H1 (cell line): ENCODE results near the gene CCT4. TPM values are rescaled to one million over a fixed set of nuclear protein-coding genes. Genes with fewer than 3 reads are reported as not detected.
A peak's percentile ranks its signal among the peaks of the same experiment; 100 is the strongest.

ENCODE experiments used
- CTCF ChIA-PET: fragments of 300-600 bp; sonication (Branson Sonifier 250); formaldehyde crosslinking; loops from one replicate; lab custom pipeline; 2021; ENCODE audit not compliant: partially characterized antibody; lab: Charles Lee
- POLR2A ChIA-PET: fragments of 300-600 bp; sonication (Branson Sonifier 250); formaldehyde crosslinking; loops from one replicate; lab custom pipeline; 2021; ENCODE audit warnings: inconsistent platforms; ENCODE audit not compliant: partially characterized antibody; lab: Charles Lee
- DNase-seq, 2 experiments: peaks; one replicate each; pipeline versions ENCODE4 v3.0.0 to v3.0.0-alpha.2; 2010 to 2022; ENCODE audit warnings: low spot score in 2 of 2, low read depth in 1 of 2, mixed read lengths in 1 of 2
- FAIRE-seq: peaks from 2 replicates; lab custom pipeline; 2011; peaks lifted over from hg19 to GRCh38; lab: Jason Lieb, UNC
- H2AFZ ChIP-seq: 2 replicates; pipeline ENCODE4 v1.8.1; 2012; ENCODE audit warnings: low read length, inconsistent platforms
- H2AK5ac ChIP-seq: 2 replicates; pipeline ENCODE4 v1.6.1; 2013; ENCODE audit warnings: low read depth, low read length
- H2BK120ac ChIP-seq: replicated peaks from 2 replicates; pipeline ENCODE3; 2013; ENCODE audit warnings: low read depth, low read length, inconsistent platforms
- H2BK12ac ChIP-seq: 2 replicates; pipeline ENCODE4 v1.6.1; 2013; ENCODE audit warnings: low read depth, low read length
- H2BK15ac ChIP-seq: 2 replicates; pipeline ENCODE4 v1.6.1; 2013; ENCODE audit warnings: low read length
- H2BK20ac ChIP-seq: 2 replicates; pipeline ENCODE4 v1.6.1; 2013; ENCODE audit warnings: low read length
- H2BK5ac ChIP-seq: 2 replicates; pipeline ENCODE4 v1.6.1; 2013; ENCODE audit warnings: low read depth, low read length
- H3K14ac ChIP-seq: 2 replicates; pipeline ENCODE4 v1.6.1; 2013; ENCODE audit warnings: inconsistent platforms; ENCODE audit not compliant: insufficient read length
- H3K18ac ChIP-seq: 2 replicates; pipeline ENCODE4 v1.6.1; 2013; ENCODE audit warnings: low read length; ENCODE audit errors: extremely low read depth
- H3K23ac ChIP-seq: 2 replicates; pipeline ENCODE4 v1.6.1; 2013; ENCODE audit warnings: inconsistent platforms; ENCODE audit not compliant: insufficient read length
- H3K23me2 ChIP-seq: 2 replicates; pipeline ENCODE4 v1.6.1; 2013; ENCODE audit warnings: low read depth, low read length
- H3K27ac ChIP-seq: 2 replicates; pipeline ENCODE4 v1.6.1; 2011; ENCODE audit warnings: low read depth, low read length, inconsistent platforms
- H3K27me3 ChIP-seq, 4 experiments: replicated peaks in 1 of 4; 1 replicate in 1 of 4; 2 replicates in 3 of 4; pipeline versions ENCODE4 v1.6.1 to v1.8.1; 2011 to 2013; ENCODE audit warnings: low read length in 3 of 4, mild to moderate bottlenecking in 3 of 4, inconsistent platforms in 2 of 4, mixed read lengths in 2 of 4, moderate library complexity in 1 of 4; ENCODE audit not compliant: control insufficient read depth in 3 of 4, insufficient read depth in 3 of 4; ENCODE audit errors: extremely low read depth in 1 of 4
- H3K36me3 ChIP-seq, 4 experiments: 2 replicates each; pipeline versions ENCODE4 v1.6.1 to v1.8.1; 2011 to 2013; ENCODE audit warnings: mild to moderate bottlenecking in 4 of 4, low read length in 3 of 4, moderate library complexity in 2 of 4, control low read depth in 1 of 4, inconsistent platforms in 1 of 4; ENCODE audit not compliant: insufficient read depth in 4 of 4, control insufficient read depth in 2 of 4
- H3K4ac ChIP-seq: replicated peaks from 2 replicates; pipeline ENCODE3; 2013; ENCODE audit warnings: low read length, low read depth, mixed read lengths, inconsistent platforms; ENCODE audit not compliant: insufficient read length
- H3K4me1 ChIP-seq, 4 experiments: replicated peaks in 1 of 4; 1 replicate in 1 of 4; 2 replicates in 3 of 4; pipeline versions ENCODE4 v1.6.1 to v1.8.1; 2011 to 2013; ENCODE audit warnings: low read length in 3 of 4, inconsistent platforms in 2 of 4, mixed read lengths in 1 of 4; ENCODE audit not compliant: insufficient read depth in 4 of 4, control insufficient read depth in 3 of 4
- H3K4me2 ChIP-seq, 2 experiments: 2 replicates each; pipeline versions ENCODE4 v1.6.1 to v1.8.1; 2011 to 2013; ENCODE audit warnings: low read depth in 2 of 2, low read length in 2 of 2, control low read depth in 1 of 2, inconsistent platforms in 1 of 2, mild to moderate bottlenecking in 1 of 2; ENCODE audit not compliant: insufficient read depth in 1 of 2
- H3K4me3 ChIP-seq, 4 experiments: fragments of 200-600, 300-600 bp in 1 of 4; sonication (generic), shearing (Covaris generic), sonication (Bioruptor Twin) in 1 of 4; 2 replicates each; pipeline versions ENCODE4 v1.5.1 to v1.8.1; 2011 to 2016; ENCODE audit warnings: low read length in 4 of 4, low read depth in 3 of 4, control low read depth in 2 of 4, inconsistent platforms in 2 of 4, mild to moderate bottlenecking in 2 of 4, mixed read lengths in 1 of 4, moderate library complexity in 1 of 4; ENCODE audit not compliant: insufficient read depth in 2 of 4; ENCODE audit errors: extremely low read depth in 1 of 4
- H3K56ac ChIP-seq: replicated peaks from 2 replicates; pipeline ENCODE3; 2013; ENCODE audit warnings: low read depth, mild to moderate bottlenecking, mixed read lengths, low read length, inconsistent platforms; ENCODE audit not compliant: insufficient read length
- H3K79me1 ChIP-seq: 2 replicates; pipeline ENCODE4 v1.6.1; 2013; ENCODE audit warnings: low read depth, low read length, control low read depth
- H3K79me2 ChIP-seq, 2 experiments: 2 replicates each; pipeline versions ENCODE4 v1.6.1 to v1.8.1; 2012 to 2013; ENCODE audit warnings: low read length in 2 of 2, mild to moderate bottlenecking in 2 of 2, inconsistent platforms in 1 of 2; ENCODE audit not compliant: insufficient read depth in 2 of 2, control insufficient read depth in 1 of 2
- H3K9ac ChIP-seq, 4 experiments: replicated peaks in 1 of 4; 1 replicate in 1 of 4; 2 replicates in 3 of 4; pipeline versions ENCODE4 v1.6.1 to v1.8.1; 2011 to 2013; ENCODE audit warnings: low read depth in 3 of 4, low read length in 3 of 4, control low read depth in 2 of 4, mild to moderate bottlenecking in 2 of 4, moderate library complexity in 2 of 4, inconsistent platforms in 1 of 4; ENCODE audit errors: extremely low read depth in 1 of 4
- H3K9me3 ChIP-seq, 2 experiments: 2 replicates each; pipeline versions ENCODE4 v1.6.1 to v1.8.1; 2012 to 2013; ENCODE audit warnings: mild to moderate bottlenecking in 2 of 2, moderate library complexity in 2 of 2, control low read depth in 1 of 2, inconsistent platforms in 1 of 2, low read depth in 1 of 2, low read length in 1 of 2, mixed read lengths in 1 of 2; ENCODE audit not compliant: insufficient read depth in 2 of 2
- H4K20me1 ChIP-seq, 2 experiments: replicated peaks in 1 of 2; 2 replicates each; pipeline versions ENCODE3 to v1.8.1; 2011 to 2013; ENCODE audit warnings: inconsistent platforms in 2 of 2, low read length in 2 of 2, mild to moderate bottlenecking in 1 of 2; ENCODE audit not compliant: insufficient read depth in 2 of 2, control insufficient read depth in 1 of 2
- H4K5ac ChIP-seq: 2 replicates; pipeline ENCODE4 v1.6.1; 2013; ENCODE audit warnings: low read length, low read depth, mixed read lengths, inconsistent platforms; ENCODE audit not compliant: insufficient read length
- H4K8ac ChIP-seq: 2 replicates; pipeline ENCODE4 v1.8.0; 2013; ENCODE audit warnings: mild to moderate bottlenecking, moderate library complexity, low read length, inconsistent platforms; ENCODE audit not compliant: insufficient read depth; ENCODE audit errors: extremely low read depth
- H4K91ac ChIP-seq: replicated peaks from 2 replicates; pipeline ENCODE3; 2013; ENCODE audit warnings: low read length, mixed read lengths, inconsistent platforms; ENCODE audit not compliant: insufficient read length
- BRCA1 ChIP-seq: IDR thresholded peaks from 2 replicates; pipeline ENCODE4 v1.6.1; 2012; ENCODE audit warnings: low read depth, low read length, improper control_type of control experiment
- GABPA ChIP-seq: IDR thresholded peaks from 2 replicates; pipeline ENCODE4 v1.6.1; 2011; ENCODE audit warnings: mild to moderate bottlenecking, low read length, moderate library complexity, borderline replicate concordance; ENCODE audit not compliant: insufficient read depth
- RAD21 ChIP-seq, 2 experiments: IDR thresholded peaks in 1 of 2; conservative IDR thresholded peaks in 1 of 2; 2 replicates each; pipeline ENCODE4 v1.6.1; 2011; ENCODE audit warnings: low read depth in 2 of 2, low read length in 2 of 2, improper control_type of control experiment in 1 of 2, inconsistent platforms in 1 of 2, mild to moderate bottlenecking in 1 of 2, moderate library complexity in 1 of 2
- WGBS, 2 experiments: shearing (Covaris generic) in 1 of 2; methylation state at CpG; one replicate each; pipeline versions ENCODE4 v1.1.6 to v1.1.7; 2013 to 2015; ENCODE audit warnings: low lambda C conversion rate in 2 of 2, mixed read lengths in 2 of 2, inconsistent platforms in 1 of 2, low coverage in 1 of 2, missing lambda C conversion rate in 1 of 2; ENCODE audit not compliant: insufficient replicate concordance in 2 of 2, insufficient coverage in 1 of 2, insufficient read length in 1 of 2; ENCODE audit errors: extremely low coverage in 1 of 2, missing lambda C conversion rate in 1 of 2; 5-methylcytosine and 5-hydroxymethylcytosine counted together
- polyA plus RNA-seq, 7 experiments: library from polyadenylated mRNA; depleted of rRNA in 3 of 7; stranded (reverse) in 5 of 7; unstranded in 2 of 7; fragments of >200 nt in 5 of 7; fragments of 200-250 nt in 2 of 7; gene quantifications; 1 replicate in 5 of 7; 2 replicates in 1 of 7; 4 replicates in 1 of 7; pipeline versions ENCODE4 v1.2.1 to v1.2.3, GENCODE V29; 2011 to 2013; ENCODE audit warnings: missing spikeins in 2 of 7, mixed read lengths in 2 of 7
- total RNA-seq: library from RNA; stranded (reverse); fragmentation: NEBNext Ultra II Directional; extraction: Animal tissue kit (Norgen Biotek cat#: 25700); gene quantifications from 2 replicates; pipeline ENCODE4 v1.2.1, GENCODE V29; 2021
- TF ChIP-seq, protein P1 (sequence below), 3 experiments: IDR thresholded peaks; 1 replicate in 2 of 3; 2 replicates in 1 of 3; pipeline versions ENCODE4 v1.5.1 to v1.6.1; 2011; ENCODE audit warnings: low read length in 3 of 3, mild to moderate bottlenecking in 3 of 3, inconsistent platforms in 2 of 3, low read depth in 1 of 3, moderate library complexity in 1 of 3; ENCODE audit not compliant: insufficient read depth in 1 of 3; ENCODE audit errors: control extremely low read depth in 1 of 3

The CCT4 gene
- total and polyA plus RNA-seq, 2 of the 8 experiments (the other 6 are each of a cell fraction or from before 2014, with no cell fraction given), result 129 to 359 TPM

DNA sequence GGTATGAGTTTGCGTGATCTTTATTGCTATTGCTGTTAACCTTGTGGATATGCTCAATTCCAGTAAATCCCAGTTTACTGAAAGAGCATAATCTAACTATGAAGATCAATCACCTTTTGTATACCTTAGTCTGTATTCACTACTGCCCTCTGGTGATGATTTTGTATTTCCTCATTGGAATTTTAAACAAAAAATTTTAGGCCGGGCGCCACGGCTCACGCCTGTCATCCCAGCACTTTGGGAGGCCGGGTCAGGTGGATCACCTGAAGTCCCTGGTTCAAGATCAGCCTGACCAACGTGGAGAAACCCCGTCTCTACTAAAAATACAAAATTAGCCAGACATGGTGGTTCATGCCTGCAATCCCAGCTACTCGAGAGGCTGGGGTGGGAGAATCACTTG lies 22.1 kb upstream of the CCT4 start:
- H3K4me1 ChIP-seq, result no peaks in the 10 kb centered on the region
- H3K56ac ChIP-seq, result no peak overlapping the region
- H3K9me3 ChIP-seq, result no peaks in the 10 kb centered on the region
- H2BK20ac ChIP-seq, result no peak overlapping the region
- no peaks in the 10 kb centered on the region for H3K79me2 ChIP-seq
- no peaks in the 10 kb centered on the region for H3K27me3 ChIP-seq
- H2BK120ac ChIP-seq, result no peak overlapping the region
- no peak overlapping the region for H2AFZ ChIP-seq
- H3K23me2 ChIP-seq, result 0 out of 2 replicates have a peak, but pooled peaks cover 1% of the 10 kb centered on the region
- H3K4me3 ChIP-seq, result no peak overlapping the region
- H3K23ac ChIP-seq, result no peak overlapping the region
- DNase-seq (no peak), FAIRE-seq (no peak)
- CTCF ChIA-PET, result interaction anchor here (0.6 to 4.7 kb wide), 9 partner anchors 9 to 745 kb away, joined by 3 to 17 read pairs (median 4); no protein-coding TSS in a partner anchor
- H2AK5ac ChIP-seq, result no peak overlapping the region
- no peak overlapping the region for H3K14ac ChIP-seq
- TF ChIP-seq, protein P1, sequence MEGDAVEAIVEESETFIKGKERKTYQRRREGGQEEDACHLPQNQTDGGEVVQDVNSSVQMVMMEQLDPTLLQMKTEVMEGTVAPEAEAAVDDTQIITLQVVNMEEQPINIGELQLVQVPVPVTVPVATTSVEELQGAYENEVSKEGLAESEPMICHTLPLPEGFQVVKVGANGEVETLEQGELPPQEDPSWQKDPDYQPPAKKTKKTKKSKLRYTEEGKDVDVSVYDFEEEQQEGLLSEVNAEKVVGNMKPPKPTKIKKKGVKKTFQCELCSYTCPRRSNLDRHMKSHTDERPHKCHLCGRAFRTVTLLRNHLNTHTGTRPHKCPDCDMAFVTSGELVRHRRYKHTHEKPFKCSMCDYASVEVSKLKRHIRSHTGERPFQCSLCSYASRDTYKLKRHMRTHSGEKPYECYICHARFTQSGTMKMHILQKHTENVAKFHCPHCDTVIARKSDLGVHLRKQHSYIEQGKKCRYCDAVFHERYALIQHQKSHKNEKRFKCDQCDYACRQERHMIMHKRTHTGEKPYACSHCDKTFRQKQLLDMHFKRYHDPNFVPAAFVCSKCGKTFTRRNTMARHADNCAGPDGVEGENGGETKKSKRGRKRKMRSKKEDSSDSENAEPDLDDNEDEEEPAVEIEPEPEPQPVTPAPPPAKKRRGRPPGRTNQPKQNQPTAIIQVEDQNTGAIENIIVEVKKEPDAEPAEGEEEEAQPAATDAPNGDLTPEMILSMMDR (IDR thresholded peaks at IDR 0.05; ENCODE audit: control extremely low read depth in 1 of 3, insufficient read depth in 1 of 3, low read depth in 1 of 3, low read length in 3 of 3), result peak in 1 of 3 experiments; percentile 23; a peak in 1 of 4 replicates
- TF ChIP-seq GABPA (no peak), BRCA1 (no peak), RAD21 (IDR thresholded peaks at IDR 0.05 in 1 of 2, conservative IDR thresholded peaks at IDR 0.05 in 1 of 2; ENCODE audit: low read depth in 2 of 2, low read length in 2 of 2) (peak in 1 of 2 experiments; percentile 8; a peak in 1 of 4 replicates)
- H3K9ac ChIP-seq, result no peak overlapping the region
- no peaks in the 10 kb centered on the region for H3K36me3 ChIP-seq
- H3K4ac ChIP-seq, result no peak overlapping the region
- WGBS, 2 experiments, result 89% methylated on average over 9 of the region's 9 CpGs; no CpG with 5 or more reads in 1 of the 2 experiments
- POLR2A ChIA-PET, result interaction anchor here (1.5 kb wide), 1 partner anchor 13 kb away, joined by 4 read pairs; no protein-coding TSS in a partner anchor
- H3K4me2 ChIP-seq, result no peak overlapping the region
- no peaks in the 10 kb centered on the region for H3K79me1 ChIP-seq
- no peak overlapping the region for H4K91ac ChIP-seq
- no peak overlapping the region for H2BK5ac ChIP-seq
- H4K8ac ChIP-seq, result no peak overlapping the region
- H2BK15ac ChIP-seq, result no peak overlapping the region
- no peak overlapping the region for H2BK12ac ChIP-seq
- no peaks in the 10 kb centered on the region for H4K20me1 ChIP-seq
- H3K27ac ChIP-seq, result no peak overlapping the region
- H3K18ac ChIP-seq, result no peak overlapping the region
- no peak overlapping the region for H4K5ac ChIP-seq
